GM21423 (cell line): Measurements from ENCODE around the gene COPS8.

Experiments used
- ATAC-seq: cut with Tn5 transposase; IDR thresholded peaks from one replicate; pipeline ENCODE4 v1.9.1; 2021; ENCODE audit warnings: mild to moderate bottlenecking, moderate library complexity; ENCODE audit not compliant: unreplicated experiment

Gene COPS8

GRCh38 chr2:237064203-237065070, 21.3 kb upstream of the COPS8 start:
- ATAC-seq, result no peak

- no peak for ATAC-seq
Measured at GRCh38 chr2:237065071-237065377, 20.7 kb upstream of the COPS8 start.

- ATAC-seq, result no peak
Measured at GRCh38 chr2:237066396-237066795, 19.3 kb upstream of the COPS8 start.

DNA sequence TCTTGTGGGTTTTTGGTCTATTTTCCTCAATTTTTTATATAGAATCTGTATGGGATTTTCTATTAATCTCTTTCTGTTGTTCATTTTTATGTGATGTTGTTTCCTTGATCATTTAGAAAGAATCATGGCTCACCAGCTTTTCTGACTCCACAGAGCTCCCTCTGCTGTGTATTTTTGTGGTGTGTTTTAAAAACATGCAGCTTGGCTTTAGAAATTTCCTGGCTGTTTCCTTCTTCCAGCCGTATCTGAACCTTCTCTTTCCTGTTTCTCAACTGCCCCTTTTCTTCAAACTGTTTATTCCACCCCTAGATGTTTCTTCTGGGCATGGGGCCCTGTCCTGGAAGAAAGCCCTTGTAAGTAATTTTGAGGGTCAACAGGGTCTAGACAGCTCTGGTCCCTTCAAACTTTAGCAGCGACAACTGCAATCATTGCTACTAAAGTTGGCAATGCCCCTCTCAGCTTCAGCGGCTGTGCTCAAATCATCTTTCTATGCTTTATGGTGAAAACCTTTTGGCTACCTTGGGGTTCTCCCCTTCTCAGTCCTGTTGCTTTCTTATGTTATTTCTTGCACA, 17.6 kb upstream of the COPS8 start:
- no peak for ATAC-seq

GRCh38 chr2:237072067-237072931, 13.4 kb upstream of the COPS8 start:
- no peak for ATAC-seq

DNA sequence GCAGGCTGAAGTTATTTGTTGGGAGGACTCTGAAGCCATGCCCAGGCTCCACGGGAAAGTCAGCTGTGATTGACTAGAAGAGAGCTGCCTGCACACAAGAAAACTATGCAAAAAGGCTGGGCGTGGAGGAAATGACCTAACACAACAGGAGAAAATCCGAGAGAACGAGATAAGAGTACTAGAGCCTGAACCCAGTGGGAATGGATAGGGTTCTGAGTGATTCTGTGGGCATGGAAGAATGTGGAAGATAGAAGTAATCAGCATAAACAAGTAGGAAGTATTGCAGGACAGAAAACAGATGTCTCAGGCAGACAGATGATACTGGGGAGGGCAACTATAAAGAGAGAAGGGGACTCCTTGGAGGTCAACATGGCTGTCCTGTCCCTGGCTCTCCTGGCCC, 12.1 kb upstream of the COPS8 start:
- ATAC-seq, result no peak

DNA sequence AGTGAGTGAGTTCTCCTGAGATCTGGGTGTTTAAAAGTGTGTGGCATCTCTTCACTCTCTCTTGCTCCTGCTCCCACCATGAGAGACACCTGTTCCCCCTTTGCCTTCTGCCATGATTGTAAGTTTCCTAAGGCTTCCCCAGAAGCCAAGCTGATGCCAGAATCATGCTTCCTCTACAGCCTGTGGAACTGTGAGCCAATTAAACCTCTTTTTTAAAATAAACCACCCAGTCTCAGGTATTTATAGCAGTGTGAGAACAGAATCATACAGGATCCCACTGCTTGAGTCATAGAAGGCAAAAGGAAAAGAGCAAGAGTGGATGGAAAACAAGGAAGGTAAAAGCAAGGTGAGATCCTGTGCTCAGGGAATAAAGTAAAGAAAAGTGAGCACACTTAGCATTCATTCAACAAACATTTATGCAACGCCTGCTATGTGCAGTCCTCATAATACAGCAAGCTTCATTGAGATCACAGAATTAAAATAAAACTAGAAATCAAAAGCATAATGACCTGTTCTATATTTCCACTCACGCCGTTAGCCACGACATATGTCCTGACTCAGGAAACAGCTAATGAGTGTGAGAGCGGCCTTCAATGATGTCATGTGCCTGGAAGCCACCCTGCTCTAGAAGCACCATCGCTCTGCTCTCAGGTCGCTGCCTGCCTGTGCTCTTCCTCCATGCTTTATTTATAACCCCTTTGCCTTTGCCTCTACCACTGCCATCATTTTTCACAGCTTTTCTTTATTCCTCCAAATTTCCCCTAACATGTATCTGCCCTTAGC, 11.3 kb upstream of the COPS8 start:
- no peak for ATAC-seq

- no peak for ATAC-seq
Measured at GRCh38 chr2:237075749-237076599, 9.7 kb upstream of the COPS8 start.

DNA sequence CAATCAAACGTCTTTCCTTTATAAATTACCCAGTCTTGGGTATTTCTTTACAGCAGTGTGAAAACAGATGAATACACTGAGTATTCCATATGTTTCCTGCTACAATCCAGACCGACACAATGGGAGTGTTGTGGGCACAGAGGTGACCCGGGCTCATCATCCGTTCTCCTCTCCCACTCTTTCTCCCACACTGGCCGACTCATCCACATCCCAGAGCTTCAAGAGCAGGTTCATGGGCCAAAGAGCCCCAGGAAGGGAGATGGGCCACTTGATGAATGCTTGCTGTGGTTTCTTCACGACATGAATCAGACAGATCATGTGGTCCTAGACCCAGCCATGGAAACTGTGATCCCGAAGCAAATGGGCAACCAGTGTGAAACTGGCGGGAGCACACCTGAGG, 4.1 kb upstream of the COPS8 start:
- ATAC-seq, result no peak

GRCh38 chr2:237083026-237083425, 2.7 kb upstream of the COPS8 start:
- ATAC-seq, result no peak

DNA sequence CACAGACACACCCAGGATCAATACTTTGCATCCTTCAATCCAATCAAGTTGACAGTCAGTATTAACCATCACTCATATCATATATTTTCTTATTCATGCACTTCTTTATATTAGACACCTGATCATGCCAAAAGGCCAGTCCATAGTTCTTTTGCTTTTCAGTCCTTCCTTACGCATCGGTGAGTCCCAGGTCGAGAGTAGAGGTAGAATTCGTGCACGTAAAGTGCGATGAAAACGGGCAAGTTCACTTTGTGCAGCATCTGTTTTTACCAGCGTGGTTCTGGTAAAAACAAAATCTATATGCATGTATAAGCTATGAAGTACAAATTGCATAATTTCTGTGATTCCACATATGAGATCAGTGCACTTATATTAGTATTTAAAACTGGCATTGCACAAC, 1.2 kb upstream of the COPS8 start:
- no peak for ATAC-seq

DNA sequence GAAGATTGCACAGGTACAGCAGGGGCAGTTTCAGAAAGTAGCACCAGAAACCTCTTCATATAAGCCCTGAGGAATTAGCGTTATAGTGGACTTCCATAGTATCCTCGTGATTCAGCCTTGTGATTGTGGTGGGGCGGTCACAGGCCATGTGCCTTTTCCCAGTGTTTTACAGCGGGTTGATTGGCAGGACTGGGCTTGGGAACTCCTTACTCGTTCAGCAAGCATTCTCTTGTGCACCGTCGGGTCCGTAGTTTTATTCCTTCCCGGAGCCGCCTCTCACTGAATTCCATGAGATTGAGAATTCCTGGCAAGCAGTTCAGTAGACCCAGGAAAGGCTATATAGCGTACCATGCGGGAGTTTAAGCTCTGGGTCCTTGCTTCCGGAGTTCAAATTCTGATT, 5.2 kb downstream of the COPS8 start:
- ATAC-seq, result no peak

DNA sequence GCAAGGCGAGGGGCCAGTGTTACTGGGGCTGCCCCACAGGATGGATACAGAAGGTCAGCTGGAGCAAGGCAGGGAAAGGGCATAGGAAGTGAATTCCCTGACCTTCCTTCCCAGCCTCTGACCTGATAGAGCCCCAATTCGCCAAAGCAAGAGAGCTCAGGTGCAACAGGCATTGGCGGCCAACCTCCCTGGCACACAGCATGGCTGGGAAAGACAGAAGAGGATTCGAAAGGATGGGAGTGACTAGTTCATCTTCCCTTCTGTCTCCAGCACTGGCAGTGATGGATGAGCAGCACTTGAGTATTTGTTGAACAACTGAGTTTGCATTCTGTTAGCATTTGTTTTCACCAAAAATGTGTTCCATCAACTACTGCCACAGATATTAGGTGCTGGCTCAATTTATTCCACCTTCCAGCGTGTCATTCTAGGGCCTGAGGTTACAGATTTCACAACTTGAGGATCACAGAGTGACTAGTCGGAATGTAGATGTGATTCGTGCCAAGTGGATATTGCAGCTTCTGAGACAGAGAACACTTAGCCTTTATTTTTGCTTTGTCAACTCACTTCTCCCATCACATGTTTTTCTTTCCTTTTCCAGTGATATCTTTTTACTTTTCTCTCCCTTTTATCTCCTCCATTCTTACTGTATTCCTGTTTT, 6.2 kb downstream of the COPS8 start:
- ATAC-seq, result no peak

DNA sequence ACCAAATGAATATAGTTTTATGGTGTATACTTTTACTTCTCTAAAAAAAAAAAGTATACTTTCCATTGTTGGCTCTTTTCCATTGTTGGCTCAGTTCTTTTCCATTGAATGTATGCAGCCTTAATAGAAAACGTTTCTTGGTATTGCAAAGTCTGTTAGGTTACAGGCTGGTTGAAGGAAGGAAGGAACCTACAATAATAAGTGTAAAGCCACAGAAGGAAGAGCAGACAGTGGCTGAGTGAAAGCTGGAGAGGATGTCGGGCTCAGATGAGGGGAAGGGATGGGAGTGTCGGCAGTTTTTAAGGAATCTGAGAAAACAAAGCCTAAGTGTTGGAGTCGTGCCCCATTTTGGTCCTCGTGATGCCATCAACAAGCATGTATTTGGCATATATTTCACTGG, 6.8 kb downstream of the COPS8 start:
- ATAC-seq, result no peak

DNA sequence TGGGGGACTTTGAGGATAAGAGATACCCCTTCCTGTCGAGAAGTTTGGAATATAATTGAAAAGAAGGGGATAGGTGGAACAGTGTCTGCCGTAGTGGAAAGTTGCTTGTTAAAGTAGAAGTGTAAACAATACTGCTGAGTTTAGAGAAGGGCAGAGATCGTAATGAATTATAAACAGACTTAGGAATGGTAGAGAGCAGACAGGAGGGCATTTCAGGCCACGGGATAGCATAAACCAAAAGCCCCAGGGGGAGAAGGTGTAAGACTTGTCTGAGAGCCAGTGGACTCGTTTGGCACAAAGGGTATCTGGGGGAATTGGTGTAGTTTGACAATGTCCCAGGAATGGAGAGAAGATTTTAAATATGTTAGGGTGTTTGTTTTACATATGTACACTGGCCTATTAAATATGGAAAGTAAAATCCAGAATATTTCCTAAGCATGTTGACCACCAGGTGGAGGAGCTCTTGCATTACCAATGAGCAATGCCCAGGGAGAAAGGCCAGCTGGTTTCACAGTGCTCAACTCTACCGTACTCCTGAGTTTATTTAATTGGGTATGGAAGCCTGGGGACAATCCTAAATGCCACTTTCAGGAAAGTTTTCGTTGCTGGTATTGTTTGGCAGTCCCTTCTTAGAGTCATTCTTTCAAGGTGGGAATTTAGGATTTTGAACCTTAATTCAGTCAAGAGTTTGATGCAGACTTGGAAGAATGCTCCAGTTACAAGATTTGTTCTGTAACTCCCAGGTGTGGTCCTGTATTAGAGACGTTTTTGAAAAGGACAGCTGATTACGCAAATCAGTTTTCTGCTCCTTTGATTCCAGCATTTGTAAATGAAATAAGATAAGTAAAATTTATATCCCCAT, 7.5 kb downstream of the COPS8 start:
- no peak for ATAC-seq

- no peak for ATAC-seq
Measured at GRCh38 chr2:237096201-237096600, 10.5 kb downstream of the COPS8 start.

GRCh38 chr2:237096911-237097310, 11.2 kb downstream of the COPS8 start:
- no peak for ATAC-seq

DNA sequence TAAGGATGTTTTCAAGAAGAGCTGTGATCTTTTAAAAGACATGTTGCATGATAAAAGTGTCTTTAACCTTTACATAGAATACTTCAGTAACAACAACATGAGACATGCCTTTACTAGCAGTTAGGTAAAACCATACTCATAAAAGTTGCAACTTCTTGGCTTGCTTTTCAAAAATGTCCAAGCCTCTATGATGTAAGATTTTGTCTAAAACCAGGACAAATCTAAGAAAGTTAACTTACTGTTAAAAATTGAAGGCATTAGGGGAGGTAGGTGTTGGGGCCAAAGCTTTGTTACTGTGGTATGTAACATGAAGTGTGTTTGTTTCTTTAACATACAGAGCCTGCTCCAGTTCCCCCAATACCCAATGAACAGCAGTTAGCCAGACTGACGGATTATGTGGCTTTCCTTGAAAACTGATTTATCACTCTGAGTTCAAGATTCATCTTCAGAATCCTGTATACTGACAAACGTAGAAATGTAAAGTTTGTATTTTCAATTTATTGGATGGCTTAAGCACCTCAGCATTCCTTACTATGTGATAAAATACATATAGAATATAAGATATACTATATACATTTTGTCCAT, 11.7 kb downstream of the COPS8 start:
- ATAC-seq, result no peak
